ENCODE results near the gene MT1A. TPM values are rescaled to one million over a fixed set of nuclear protein-coding genes. Genes with fewer than 3 reads are reported as not detected.

The MT1A gene
- total RNA-seq, 1 experiment from 2014 or later = not detected

DNA sequence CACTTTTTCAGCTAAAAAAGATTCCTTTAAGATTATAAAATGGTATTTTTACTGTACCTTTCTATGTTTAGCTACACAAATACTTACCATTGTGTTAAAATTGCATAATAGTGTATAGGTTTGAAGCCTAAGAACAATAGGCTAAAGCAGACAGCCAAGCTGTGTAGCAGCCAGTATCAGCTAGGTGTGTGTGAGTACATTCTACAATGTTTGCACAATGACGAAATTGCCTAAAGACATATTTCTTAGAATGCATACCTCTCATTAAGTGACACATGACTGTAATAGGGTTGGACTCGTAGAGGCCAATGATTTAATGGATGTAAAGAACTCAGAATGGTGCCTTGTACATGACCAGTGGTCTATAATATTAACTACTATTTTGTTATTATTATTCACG, 11.4 kb downstream of the MT1A start:
- no peak overlapping the region for H3K9ac ChIP-seq (ENCODE audit: low read length)
- H3K9me2 ChIP-seq (ENCODE audit: insufficient read depth) = no peaks in the 10 kb centered on the region
- no peaks in the 10 kb centered on the region for H3K9me3 ChIP-seq (ENCODE audit: control insufficient read depth in 1 of 2, insufficient read depth in 1 of 2, low read depth in 1 of 2, low read length in 2 of 2)
- no peak overlapping the region for H2AFZ ChIP-seq (ENCODE audit: low read depth, low read length, poor library complexity, severe bottlenecking)
- H3K27ac ChIP-seq (ENCODE audit: low read depth, low read length) = no peak overlapping the region
- ATAC-seq (no peak), DNase-seq (ENCODE audit: low read depth, low spot score) (no peak)
- BruUV-seq (replicated peaks) = no TSS peak
- no peak overlapping the region for H3K4me3 ChIP-seq (replicated peaks in 1 of 2; ENCODE audit: low read depth in 1 of 2, low read length in 2 of 2)
- no peaks in the 10 kb centered on the region for H3K79me2 ChIP-seq (ENCODE audit: insufficient read depth, low read length)
- no peaks in the 10 kb centered on the region for H3K27me3 ChIP-seq (ENCODE audit: insufficient read depth, low read length)
- H3K4me1 ChIP-seq (ENCODE audit: control insufficient read depth in 1 of 2, insufficient read depth in 2 of 2, low read length in 2 of 2) = peaks cover 16 to 25% of the 10 kb centered on the region in 2 experiments
- H3K36me3 ChIP-seq (ENCODE audit: control insufficient read depth in 1 of 2, insufficient read depth in 2 of 2, low read length in 2 of 2) = no peaks in the 10 kb centered on the region
- POLR2A ChIA-PET = no interaction called here
- TF ChIP-seq SP1 (IDR thresholded peaks at IDR 0.05; ENCODE audit: low read depth) = no peak
- no peak for TF ChIP-seq ZFX (IDR thresholded peaks at IDR 0.05)
- no peak for TF ChIP-seq POLR2AphosphoS5 (IDR thresholded peaks at IDR 0.05; ENCODE audit: low read depth, low read length)
- no peak for TF ChIP-seq FOSL1 (IDR thresholded peaks at IDR 0.05; ENCODE audit: low read depth)
- TF ChIP-seq, protein P1, sequence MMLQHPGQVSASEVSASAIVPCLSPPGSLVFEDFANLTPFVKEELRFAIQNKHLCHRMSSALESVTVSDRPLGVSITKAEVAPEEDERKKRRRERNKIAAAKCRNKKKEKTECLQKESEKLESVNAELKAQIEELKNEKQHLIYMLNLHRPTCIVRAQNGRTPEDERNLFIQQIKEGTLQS (IDR thresholded peaks at IDR 0.05) = no peak
- no peak for TF ChIP-seq SRF (IDR thresholded peaks at IDR 0.05; ENCODE audit: low read depth)
- TF ChIP-seq, protein P2, sequence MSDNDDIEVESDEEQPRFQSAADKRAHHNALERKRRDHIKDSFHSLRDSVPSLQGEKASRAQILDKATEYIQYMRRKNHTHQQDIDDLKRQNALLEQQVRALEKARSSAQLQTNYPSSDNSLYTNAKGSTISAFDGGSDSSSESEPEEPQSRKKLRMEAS (IDR thresholded peaks at IDR 0.05) = no peak
- no peak for TF ChIP-seq CBX3 (IDR thresholded peaks at IDR 0.05; ENCODE audit: low read depth)
- no peak for TF ChIP-seq EZH2phosphoT487 (IDR thresholded peaks at IDR 0.05; ENCODE audit: borderline replicate concordance)
- no peak for TF ChIP-seq JUND (IDR thresholded peaks at IDR 0.05)
- no peak for TF ChIP-seq ZNF274 (IDR thresholded peaks at IDR 0.05; ENCODE audit: low read depth, low read length)
- no peak for TF ChIP-seq CEBPB (IDR thresholded peaks at IDR 0.05; ENCODE audit: low read depth)
- TF ChIP-seq, protein P3, sequence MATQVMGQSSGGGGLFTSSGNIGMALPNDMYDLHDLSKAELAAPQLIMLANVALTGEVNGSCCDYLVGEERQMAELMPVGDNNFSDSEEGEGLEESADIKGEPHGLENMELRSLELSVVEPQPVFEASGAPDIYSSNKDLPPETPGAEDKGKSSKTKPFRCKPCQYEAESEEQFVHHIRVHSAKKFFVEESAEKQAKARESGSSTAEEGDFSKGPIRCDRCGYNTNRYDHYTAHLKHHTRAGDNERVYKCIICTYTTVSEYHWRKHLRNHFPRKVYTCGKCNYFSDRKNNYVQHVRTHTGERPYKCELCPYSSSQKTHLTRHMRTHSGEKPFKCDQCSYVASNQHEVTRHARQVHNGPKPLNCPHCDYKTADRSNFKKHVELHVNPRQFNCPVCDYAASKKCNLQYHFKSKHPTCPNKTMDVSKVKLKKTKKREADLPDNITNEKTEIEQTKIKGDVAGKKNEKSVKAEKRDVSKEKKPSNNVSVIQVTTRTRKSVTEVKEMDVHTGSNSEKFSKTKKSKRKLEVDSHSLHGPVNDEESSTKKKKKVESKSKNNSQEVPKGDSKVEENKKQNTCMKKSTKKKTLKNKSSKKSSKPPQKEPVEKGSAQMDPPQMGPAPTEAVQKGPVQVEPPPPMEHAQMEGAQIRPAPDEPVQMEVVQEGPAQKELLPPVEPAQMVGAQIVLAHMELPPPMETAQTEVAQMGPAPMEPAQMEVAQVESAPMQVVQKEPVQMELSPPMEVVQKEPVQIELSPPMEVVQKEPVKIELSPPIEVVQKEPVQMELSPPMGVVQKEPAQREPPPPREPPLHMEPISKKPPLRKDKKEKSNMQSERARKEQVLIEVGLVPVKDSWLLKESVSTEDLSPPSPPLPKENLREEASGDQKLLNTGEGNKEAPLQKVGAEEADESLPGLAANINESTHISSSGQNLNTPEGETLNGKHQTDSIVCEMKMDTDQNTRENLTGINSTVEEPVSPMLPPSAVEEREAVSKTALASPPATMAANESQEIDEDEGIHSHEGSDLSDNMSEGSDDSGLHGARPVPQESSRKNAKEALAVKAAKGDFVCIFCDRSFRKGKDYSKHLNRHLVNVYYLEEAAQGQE (IDR thresholded peaks at IDR 0.05; ENCODE audit: low read depth) = no peak
- no peak for TF ChIP-seq TCF7L2 (IDR thresholded peaks at IDR 0.05; ENCODE audit: borderline replicate concordance, extremely low read depth, insufficient read depth, insufficient read length)
- no peak for TF ChIP-seq EGR1 (IDR thresholded peaks at IDR 0.05; ENCODE audit: low read depth)
- TF ChIP-seq POLR2A (IDR thresholded peaks at IDR 0.05; ENCODE audit: borderline replicate concordance, extremely low read depth, insufficient read depth, insufficient read length) = no peak
- TF ChIP-seq YY1 (IDR thresholded peaks at IDR 0.05; ENCODE audit: extremely low read depth, insufficient replicate concordance, low read depth, low read length) = no peak
- H3K4me2 ChIP-seq (ENCODE audit: low read length) = no peak overlapping the region
- RAD21 ChIA-PET (ENCODE audit: low non-redundant PET in 1 of 2, low total read pairs in 2 of 2, uncharacterized antibody in 2 of 2, unreplicated experiment in 2 of 2) = no interaction called here
- intact Hi-C loops (cut with micrococcal nuclease) = no loop called here
- CTCF ChIA-PET = no interaction called here
- no peaks in the 10 kb centered on the region for H4K20me1 ChIP-seq (ENCODE audit: insufficient read depth)

Measured in HCT116 (cell line).